Caco-2 (cell line): ENCODE results near the gene PROK2. TPM values are rescaled to one million over a fixed set of nuclear protein-coding genes. Genes with fewer than 3 reads are reported as not detected.

Experiments used
- BruUV-seq: library from RNA; stranded (reverse); fragments of 400-500 nt; replicated peaks from 2 replicates; lab custom pipeline; 2021; lab: Mats Ljungman, UMichigan
- CTCF ChIA-PET: fragments of 300-600 bp; sonication (Branson Sonifier 250); formaldehyde crosslinking; loops from one replicate; lab custom pipeline; 2022; ENCODE audit warnings: antibody characterized with exemption; lab: Charles Lee
- POLR2A ChIA-PET: fragments of 300-600 bp; sonication (Branson Sonifier 250); formaldehyde crosslinking; loops from one replicate; lab custom pipeline; 2022; ENCODE audit warnings: antibody characterized with exemption; lab: Charles Lee
- DNase-seq, 2 experiments: peaks; one replicate each; pipeline versions ENCODE4 v3.0.0 to v3.0.0-alpha.2; 2020 to 2022
- H3K27me3 ChIP-seq: replicated peaks from 2 replicates; pipeline ENCODE4 v1.6.0; 2011; ENCODE audit warnings: low read length; ENCODE audit not compliant: control insufficient read depth, insufficient read depth
- H3K36me3 ChIP-seq: 2 replicates; pipeline ENCODE4 v1.5.1; 2011; ENCODE audit warnings: low read length; ENCODE audit not compliant: control insufficient read depth, insufficient read depth
- H3K4me1 ChIP-seq: fragments of 250-450 bp; sonication (Bioruptor Pico); 2 replicates; pipeline ENCODE4 v1.5.1; 2020; ENCODE audit warnings: mild to moderate bottlenecking
- H3K4me3 ChIP-seq: 2 replicates; pipeline ENCODE4 v1.5.1; 2011; ENCODE audit warnings: low read depth, mild to moderate bottlenecking, control low read depth, low read length
- H3K9me3 ChIP-seq: fragments of 250-450 bp; sonication (Bioruptor Pico); 2 replicates; pipeline ENCODE4 v1.5.1; 2020; ENCODE audit warnings: mild to moderate bottlenecking, moderate library complexity
- H3K27ac Mint-ChIP-seq: one replicate; pipeline ENCODE4 v1.8.0; 2022; ENCODE audit warnings: mixed read lengths; ENCODE audit not compliant: unreplicated experiment
- H3K27me3 Mint-ChIP-seq: one replicate; pipeline ENCODE4 v1.8.0; 2022; ENCODE audit warnings: mixed read lengths; ENCODE audit not compliant: insufficient read depth, unreplicated experiment
- H3K36me3 Mint-ChIP-seq: one replicate; pipeline ENCODE4 v1.8.0; 2022; ENCODE audit warnings: mild to moderate bottlenecking, mixed read lengths; ENCODE audit not compliant: insufficient read depth, unreplicated experiment
- H3K4me1 Mint-ChIP-seq: one replicate; pipeline ENCODE4 v1.8.0; 2022; ENCODE audit warnings: low read depth, mixed read lengths; ENCODE audit not compliant: unreplicated experiment
- H3K4me3 Mint-ChIP-seq: one replicate; pipeline ENCODE4 v1.8.0; 2022; ENCODE audit warnings: mild to moderate bottlenecking, moderate library complexity, mixed read lengths; ENCODE audit not compliant: unreplicated experiment
- H3K9me3 Mint-ChIP-seq: one replicate; pipeline ENCODE4 v1.8.0; 2022; ENCODE audit warnings: mixed read lengths; ENCODE audit not compliant: unreplicated experiment
- CTCF ChIP-seq, 2 experiments: fragments of 200-600 bp in 1 of 2; IDR thresholded peaks; 1 replicate in 1 of 2; 2 replicates in 1 of 2; pipeline versions ENCODE4 v1.5.1 to v1.8.0; 2011 to 2022; ENCODE audit warnings: antibody characterized with exemption in 1 of 2, control low read depth in 1 of 2, inconsistent platforms in 1 of 2, low read depth in 1 of 2, low read length in 1 of 2, mild to moderate bottlenecking in 1 of 2, moderate library complexity in 1 of 2; ENCODE audit not compliant: insufficient read depth in 1 of 2, severe bottlenecking in 1 of 2, unreplicated experiment in 1 of 2
- intact Hi-C: fragments of 100-400 bp; cut with micrococcal nuclease; formaldehyde crosslinking; loops from one replicate; pipeline ENCODE4 v1.10.0; 2022; ENCODE audit not compliant: unreplicated experiment
- total RNA-seq: library from RNA; stranded (reverse); gene quantifications from 2 replicates; pipeline ENCODE4 v1.2.3, GENCODE V29; 2022

PROK2 gene
- total RNA-seq, 1 experiment from 2014 or later: not detected

- no peaks in the 10 kb centered on the region for H3K9me3 ChIP-seq
- H3K27me3 Mint-ChIP-seq: peaks cover 23% of the 10 kb centered on the region
Measured at GRCh38 chr3:71797455-71797854, 12.5 kb upstream of the PROK2 start.

GRCh38 chr3:71796290-71796689, 11.3 kb upstream of the PROK2 start:
- intact Hi-C loops: no loop called here
- Mint-ChIP-seq H3K4me1 (no peaks in the 10 kb centered on the region), H3K9me3 (no peaks in the 10 kb centered on the region), H3K4me3 (no peak overlapping the region), H3K27me3 (peaks cover 19% of the 10 kb centered on the region), H3K36me3 (no peaks in the 10 kb centered on the region), H3K27ac (no peak overlapping the region)
- ChIA-PET POLR2A (no interaction called here), CTCF (no interaction called here)
- Histone ChIP-seq H3K9me3 (no peaks in the 10 kb centered on the region), H3K36me3 (no peaks in the 10 kb centered on the region), H3K27me3 (no peaks in the 10 kb centered on the region), H3K4me1 (no peaks in the 10 kb centered on the region), H3K4me3 (no peak overlapping the region)
- BruUV-seq: no TSS peak
- TF ChIP-seq CTCF (IDR thresholded peaks at IDR 0.05; ENCODE audit: insufficient read depth in 1 of 2, low read depth in 1 of 2, low read length in 1 of 2, severe bottlenecking in 1 of 2, unreplicated experiment in 1 of 2): no peak
- DNase-seq: no peak

More at GRCh38 chr3:71797455-71797854, 12.5 kb upstream of the PROK2 start:
- intact Hi-C loops: no loop called here
- H3K4me1 Mint-ChIP-seq: no peaks in the 10 kb centered on the region
- Histone ChIP-seq H3K27me3 (no peaks in the 10 kb centered on the region), H3K36me3 (no peaks in the 10 kb centered on the region), H3K4me1 (no peaks in the 10 kb centered on the region), H3K4me3 (no peak overlapping the region)
- no TSS peak for BruUV-seq
- TF ChIP-seq CTCF (IDR thresholded peaks at IDR 0.05; ENCODE audit: insufficient read depth in 1 of 2, low read depth in 1 of 2, low read length in 1 of 2, severe bottlenecking in 1 of 2, unreplicated experiment in 1 of 2): no peak
- ChIA-PET CTCF (no interaction called here), POLR2A (no interaction called here)
- H3K27ac Mint-ChIP-seq: no peak overlapping the region
- H3K4me3 Mint-ChIP-seq: no peak overlapping the region
- no peaks in the 10 kb centered on the region for H3K36me3 Mint-ChIP-seq
- DNase-seq: no peak
- no peaks in the 10 kb centered on the region for H3K9me3 Mint-ChIP-seq

- no peak for TF ChIP-seq CTCF (IDR thresholded peaks at IDR 0.05; ENCODE audit: insufficient read depth in 1 of 2, low read depth in 1 of 2, low read length in 1 of 2, severe bottlenecking in 1 of 2, unreplicated experiment in 1 of 2)
- no peak overlapping the region for H3K27ac Mint-ChIP-seq
- no peak for DNase-seq
- H3K4me3 ChIP-seq: no peak overlapping the region
- H3K4me1 Mint-ChIP-seq: no peaks in the 10 kb centered on the region
- H3K36me3 Mint-ChIP-seq: no peaks in the 10 kb centered on the region
- H3K4me1 ChIP-seq: no peaks in the 10 kb centered on the region
- H3K4me3 Mint-ChIP-seq: no peak overlapping the region
- 0 out of 2 replicates have a peak, but pooled peaks cover 2% of the 10 kb centered on the region for H3K27me3 ChIP-seq
- ChIA-PET POLR2A (no interaction called here), CTCF (no interaction called here)
- BruUV-seq: no TSS peak
- H3K27me3 Mint-ChIP-seq: peaks cover 24% of the 10 kb centered on the region
- no peaks in the 10 kb centered on the region for H3K9me3 ChIP-seq
- no peaks in the 10 kb centered on the region for H3K9me3 Mint-ChIP-seq
- intact Hi-C loops: no loop called here
- H3K36me3 ChIP-seq: no peaks in the 10 kb centered on the region
Measured at GRCh38 chr3:71791634-71792033, 6.7 kb upstream of the PROK2 start.
